ENCODE data around the gene INPP5D.

DNA sequence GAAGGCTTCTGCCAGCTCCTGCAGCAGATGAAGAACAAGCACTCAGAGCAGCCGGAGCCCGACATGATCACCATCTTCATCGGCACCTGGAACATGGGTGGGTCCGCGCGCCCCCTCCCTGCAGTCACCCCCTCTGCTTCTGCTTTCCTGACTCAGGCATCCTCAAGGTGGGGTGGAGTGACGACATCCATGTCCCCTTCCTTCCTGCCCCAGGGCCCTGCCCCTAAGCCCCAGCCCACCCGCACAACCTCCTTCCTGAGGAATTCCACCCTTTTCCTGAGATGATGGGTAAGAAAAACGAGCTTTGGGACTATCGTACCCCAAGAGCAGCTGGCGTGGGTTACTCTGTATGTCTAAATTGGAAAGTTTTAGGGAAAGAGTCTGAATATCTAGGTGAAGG is 101.6 kb downstream of the INPP5D start:
- TF ChIP-seq CTCF (IDR thresholded peaks at IDR 0.05; ENCODE audit: low read depth, low read length), result no peak
- TF ChIP-seq EZH2phosphoT487 (IDR thresholded peaks at IDR 0.05; ENCODE audit: low read depth), result no peak

Data from OCI-LY3 (cell line).